HG03135 (cell line): ENCODE data around the gene FAM83B.
"Not testable (repeated sequence)": the region's sequence is repeated elsewhere in the genome, so short reads cannot be mapped to it uniquely, and the experiment has no call there.

Experiments used
- ATAC-seq: cut with Tn5 transposase; IDR thresholded peaks from one replicate; pipeline ENCODE4 v1.9.1; 2021; ENCODE audit warnings: mild to moderate bottlenecking, moderate library complexity; ENCODE audit not compliant: unreplicated experiment

The FAM83B gene

DNA sequence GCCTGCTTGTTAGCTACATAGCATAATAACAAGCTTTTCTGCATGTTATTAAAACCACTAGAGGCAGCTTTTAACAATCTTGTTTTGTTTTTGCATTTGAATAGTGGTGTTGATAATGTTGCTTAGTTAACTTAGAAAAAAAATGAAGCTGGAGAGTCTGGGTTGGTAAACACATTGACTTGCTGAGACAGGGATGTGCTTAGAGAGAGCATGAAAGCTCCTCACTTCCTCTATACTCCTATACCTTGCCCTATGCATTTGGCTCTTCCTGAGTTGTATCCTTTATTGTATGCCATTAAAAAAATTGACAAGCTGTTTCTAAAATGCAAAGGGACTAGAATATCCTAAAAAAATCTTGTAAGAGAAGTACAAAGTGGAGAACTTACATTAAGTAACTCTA, 13.6 kb downstream of the FAM83B start:
- no peak for ATAC-seq

GRCh38 chr6:54860739-54861138, 14.2 kb downstream of the FAM83B start:
- ATAC-seq: no peak

GRCh38 chr6:54861905-54862616, 15.5 kb downstream of the FAM83B start:
- ATAC-seq: no peak

- ATAC-seq: no peak
Observed at GRCh38 chr6:54864272-54864671, 17.7 kb downstream of the FAM83B start.

GRCh38 chr6:54865091-54865631, 18.6 kb downstream of the FAM83B start:
- ATAC-seq: no peak

- no peak for ATAC-seq
Observed at GRCh38 chr6:54868556-54868955, 22.0 kb downstream of the FAM83B start.

GRCh38 chr6:54873599-54873998, 27.0 kb downstream of the FAM83B start:
- ATAC-seq: no peak

- ATAC-seq: no peak
Observed at GRCh38 chr6:54874349-54875048, 27.9 kb downstream of the FAM83B start.

DNA sequence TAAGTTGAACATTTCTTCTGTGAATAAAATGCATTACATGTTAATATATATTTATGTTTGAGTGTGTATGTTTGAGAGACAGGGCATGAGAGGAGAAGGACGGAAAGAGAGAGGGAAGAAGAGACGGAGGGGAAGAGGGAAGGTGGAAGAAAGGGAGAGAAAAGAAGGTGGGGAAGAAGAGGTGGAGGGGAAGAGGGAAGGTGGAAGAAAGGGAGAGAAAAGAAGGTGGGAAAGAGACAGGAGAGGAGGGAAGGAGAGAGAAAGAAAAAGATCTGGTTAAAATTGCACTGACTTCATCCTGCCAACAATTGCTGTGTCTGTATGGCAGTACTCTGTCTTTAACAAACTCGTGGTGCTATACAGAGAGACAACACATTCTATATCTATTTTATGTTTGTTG, 29.0 kb downstream of the FAM83B start:
- no peak for ATAC-seq

DNA sequence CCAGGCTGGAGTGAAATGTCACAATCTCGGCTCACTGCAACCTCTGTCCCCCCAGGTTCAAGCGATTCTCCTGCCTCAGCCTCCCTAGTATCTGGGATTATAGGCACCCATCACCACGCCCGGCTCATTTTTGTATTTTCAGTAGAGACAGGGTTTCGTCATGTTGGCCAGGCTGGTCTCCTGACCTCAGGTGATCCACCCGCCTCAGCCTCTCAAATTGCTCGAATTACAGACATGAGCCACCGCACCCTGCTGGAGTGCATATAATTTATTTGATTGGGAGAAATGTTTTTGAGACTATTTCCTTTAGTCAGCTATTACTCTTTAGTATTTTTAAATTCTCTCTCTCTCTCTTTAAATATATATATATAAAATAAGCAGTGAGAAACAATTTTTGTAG, 29.8 kb downstream of the FAM83B start:
- ATAC-seq: no peak

- ATAC-seq: no peak
Observed at GRCh38 chr6:54876871-54877270, 30.3 kb downstream of the FAM83B start.

GRCh38 chr6:54877713-54878317, 31.2 kb downstream of the FAM83B start:
- ATAC-seq: no peak

- ATAC-seq: no peak
Observed at GRCh38 chr6:54878718-54879117, 32.1 kb downstream of the FAM83B start.

DNA sequence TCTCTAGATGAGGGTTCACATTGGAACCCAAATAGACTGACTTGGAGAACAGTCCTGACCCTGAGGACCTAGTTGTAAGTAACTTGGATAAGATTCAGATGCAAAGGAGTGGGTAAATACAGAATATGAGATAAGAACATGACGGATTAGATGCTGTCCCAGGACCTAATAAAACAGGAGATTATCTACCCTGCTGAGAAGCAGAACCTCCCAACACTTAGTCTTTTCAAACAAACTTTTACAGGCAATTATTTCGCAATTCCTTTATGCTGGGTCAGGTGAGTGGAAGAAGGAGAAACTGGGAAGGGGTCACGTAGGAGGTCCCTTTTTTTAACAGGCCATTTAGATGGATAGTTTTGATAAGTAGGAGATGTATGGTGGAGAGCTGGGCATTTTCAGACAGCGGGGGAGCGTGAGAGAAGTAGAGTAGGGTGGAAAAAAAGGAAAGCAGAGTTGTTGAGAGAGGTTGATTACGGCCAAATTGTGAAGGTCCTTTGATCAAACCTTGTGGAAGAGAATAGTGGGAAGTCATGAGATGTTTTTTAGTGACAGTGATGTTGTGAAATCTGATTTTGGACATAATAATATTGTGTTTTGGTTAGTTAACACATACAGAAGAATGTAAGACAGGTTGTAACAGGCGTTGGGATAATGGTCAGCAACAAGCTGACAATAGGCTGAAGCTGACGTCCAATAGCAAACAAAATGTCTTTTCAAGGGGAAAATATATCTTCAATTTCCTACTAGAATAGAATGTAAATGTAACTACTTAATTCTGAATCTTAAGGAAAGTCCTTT, 32.8 kb downstream of the FAM83B start:
- ATAC-seq: no peak

GRCh38 chr6:54881067-54881730, 34.6 kb downstream of the FAM83B start:
- ATAC-seq: no peak

DNA sequence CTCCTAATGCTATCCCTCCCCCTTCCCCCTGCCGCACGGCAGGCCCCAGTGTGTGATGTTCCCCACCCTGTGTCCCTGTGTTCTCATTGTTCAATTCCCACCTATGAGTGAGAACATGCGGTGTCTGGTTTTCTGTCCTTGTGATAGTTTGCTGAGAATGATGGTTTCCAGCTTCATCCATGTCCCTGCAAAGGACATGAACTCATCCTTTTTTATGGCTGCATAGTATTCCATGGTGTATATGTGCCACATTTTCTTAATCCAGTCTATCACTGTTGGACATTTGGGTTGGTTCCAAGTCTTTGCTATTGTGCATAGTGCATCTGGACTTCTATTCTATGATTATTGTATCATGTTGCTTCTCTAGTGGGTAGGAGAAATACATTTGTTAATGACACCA, 35.3 kb downstream of the FAM83B start:
- not testable (repeated sequence) for ATAC-seq

DNA sequence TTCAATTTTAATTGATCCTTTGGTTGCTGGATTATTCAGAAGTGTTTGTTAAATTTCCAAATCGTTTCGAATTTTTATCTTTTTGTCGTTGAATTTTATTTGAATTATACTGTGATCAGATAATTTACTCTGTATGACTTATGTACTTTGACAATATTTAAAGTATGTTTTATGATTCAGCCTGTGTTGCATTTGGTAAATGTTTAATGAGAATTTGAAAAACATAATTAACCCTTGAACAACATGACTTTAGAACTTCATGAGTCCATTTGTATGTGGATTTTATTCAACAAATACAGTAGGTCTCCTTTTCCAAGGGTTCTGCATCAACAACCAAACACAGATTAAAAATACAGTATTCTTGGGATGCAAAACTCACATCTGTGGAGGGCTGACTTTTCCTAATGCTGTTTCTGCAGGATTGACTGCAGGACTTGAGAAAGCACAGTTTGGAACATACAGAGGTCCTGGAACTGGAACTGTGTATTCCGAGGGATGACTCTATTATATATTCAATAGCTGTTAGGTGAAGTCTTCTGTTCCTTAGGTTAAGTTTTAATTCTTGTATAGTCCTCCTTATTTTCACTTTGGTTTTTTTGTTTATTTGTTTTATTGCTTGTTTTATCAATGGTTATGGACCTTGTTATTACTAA, 40.5 kb downstream of the FAM83B start:
- no peak for ATAC-seq

GRCh38 chr6:54891536-54891935, 45.0 kb downstream of the FAM83B start:
- ATAC-seq: no peak

- no peak for ATAC-seq
Observed at GRCh38 chr6:54892831-54893230, 46.3 kb downstream of the FAM83B start.

GRCh38 chr6:54893818-54894217, 47.2 kb downstream of the FAM83B start:
- ATAC-seq: no peak
